Liver (tissue), 9 donors: Measurements from ENCODE around the gene FLYWCH2. TPM values are rescaled to one million over a fixed set of nuclear protein-coding genes. Genes with fewer than 3 reads are reported as not detected.

ENCODE experiments used
- DNase-seq: peaks from one replicate; pipeline ENCODE4 v3.0.0-alpha.2; 2017; ENCODE audit warnings: low spot score
- H3K27ac ChIP-seq, 2 donors: one replicate each; pipeline ENCODE4 v1.7.0; 2013; ENCODE audit warnings: inconsistent platforms in 2 of 2, low read length in 2 of 2, control low read depth in 1 of 2, low read depth in 1 of 2, mild to moderate bottlenecking in 1 of 2
- H3K27me3 ChIP-seq, 4 donors: one replicate each; pipeline versions ENCODE4 v1.6.1 to v1.7.0; 2013; ENCODE audit warnings: low read length in 3 of 4, inconsistent platforms in 1 of 4, mild to moderate bottlenecking in 1 of 4, moderate library complexity in 1 of 4; ENCODE audit not compliant: control insufficient read depth in 4 of 4, insufficient read depth in 4 of 4
- H3K36me3 ChIP-seq, 4 donors: one replicate each; pipeline versions ENCODE4 v1.6.1 to v1.7.0; 2013; ENCODE audit warnings: low read length in 3 of 4, mild to moderate bottlenecking in 3 of 4, low read depth in 1 of 4, moderate library complexity in 1 of 4; ENCODE audit not compliant: control insufficient read depth in 4 of 4, insufficient read depth in 3 of 4
- H3K4me1 ChIP-seq, 4 donors: one replicate each; pipeline versions ENCODE4 v1.6.1 to v1.7.0; 2013; ENCODE audit warnings: low read length in 3 of 4, mild to moderate bottlenecking in 3 of 4, moderate library complexity in 1 of 4; ENCODE audit not compliant: control insufficient read depth in 4 of 4, insufficient read depth in 4 of 4
- H3K4me3 ChIP-seq, 3 donors: one replicate each; pipeline versions ENCODE4 v1.6.1 to v1.7.0; 2013; ENCODE audit warnings: low read length in 3 of 3, control low read depth in 1 of 3, low read depth in 1 of 3, mild to moderate bottlenecking in 1 of 3
- H3K9ac ChIP-seq, 2 donors: one replicate each; pipeline ENCODE4 v1.7.0; 2013; ENCODE audit warnings: low read length in 2 of 2, mild to moderate bottlenecking in 2 of 2, moderate library complexity in 2 of 2, control low read depth in 1 of 2, low read depth in 1 of 2
- H3K9me3 ChIP-seq, 4 donors: one replicate each; pipeline versions ENCODE4 v1.6.1 to v1.7.0; 2013; ENCODE audit warnings: low read length in 3 of 4; ENCODE audit not compliant: control insufficient read depth in 4 of 4
- EGR1 ChIP-seq, 2 donors: IDR thresholded peaks; 2 replicates each; pipeline ENCODE4 v1.6.1; 2016 to 2018; ENCODE audit warnings: antibody characterized with exemption in 2 of 2, low read depth in 2 of 2
- FOXA1 ChIP-seq: IDR thresholded peaks from 2 replicates; pipeline ENCODE4 v1.6.1; 2016; ENCODE audit warnings: antibody characterized with exemption
- FOXA2 ChIP-seq: IDR thresholded peaks from 2 replicates; pipeline ENCODE4 v1.6.1; 2016; ENCODE audit warnings: antibody characterized with exemption
- GABPA ChIP-seq, 2 donors: IDR thresholded peaks in 1 of 2; conservative IDR thresholded peaks in 1 of 2; 2 replicates each; pipeline ENCODE4 v1.6.1; 2016; ENCODE audit warnings: antibody characterized with exemption in 2 of 2, mild to moderate bottlenecking in 1 of 2, moderate library complexity in 1 of 2
- HNF4A ChIP-seq, 2 donors: conservative IDR thresholded peaks; 2 replicates each; pipeline ENCODE4 v1.6.1; 2016; ENCODE audit warnings: antibody characterized with exemption in 2 of 2, mild to moderate bottlenecking in 2 of 2
- HNF4G ChIP-seq: IDR thresholded peaks from 2 replicates; pipeline ENCODE4 v1.6.1; 2016; ENCODE audit warnings: antibody characterized with exemption
- JUND ChIP-seq, 2 donors: IDR thresholded peaks; 2 replicates each; pipeline ENCODE4 v1.6.1; 2016; ENCODE audit warnings: antibody characterized with exemption in 2 of 2
- MAX ChIP-seq: IDR thresholded peaks from 2 replicates; pipeline ENCODE4 v1.6.1; 2016; ENCODE audit warnings: antibody characterized with exemption
- NR2F2 ChIP-seq: IDR thresholded peaks from 2 replicates; pipeline ENCODE4 v1.6.1; 2016; ENCODE audit warnings: antibody characterized with exemption
- RAD21 ChIP-seq, 2 donors: IDR thresholded peaks; 2 replicates each; pipeline ENCODE4 v1.6.1; 2016; ENCODE audit warnings: antibody characterized with exemption in 2 of 2, mild to moderate bottlenecking in 2 of 2
- RXRA ChIP-seq, 2 donors: IDR thresholded peaks; 2 replicates each; pipeline ENCODE4 v1.6.1; 2017 to 2018; ENCODE audit warnings: antibody characterized with exemption in 2 of 2, mild to moderate bottlenecking in 1 of 2
- SP1 ChIP-seq: IDR thresholded peaks from 2 replicates; pipeline ENCODE4 v1.6.1; 2018; ENCODE audit warnings: antibody characterized with exemption, mild to moderate bottlenecking
- TAF1 ChIP-seq: conservative IDR thresholded peaks from 2 replicates; pipeline ENCODE4 v1.6.1; 2016; ENCODE audit warnings: antibody characterized with exemption, mild to moderate bottlenecking
- YY1 ChIP-seq: IDR thresholded peaks from 2 replicates; pipeline ENCODE4 v1.6.1; 2016; ENCODE audit warnings: antibody characterized with exemption, mild to moderate bottlenecking
- WGBS: extraction: QIAGEN DNeasy Blood & Tissue Kit; methylation state at CpG from one replicate; pipeline ENCODE4 v1.1.7; 2013; 5-methylcytosine and 5-hydroxymethylcytosine counted together
- polyA plus RNA-seq, 2 donors: library from polyadenylated mRNA; stranded (reverse) in 1 of 2; unstranded in 1 of 2; fragments of 200-250 nt in 1 of 2; fragments of >200 nt in 1 of 2; fragmentation: Nextera tagmentation in 1 of 2; extraction: Ambion mirVana in 1 of 2; gene quantifications; one replicate each; pipeline versions ENCODE4 v1.2.1 to v1.2.3, GENCODE V29; 2013 to 2015
- total RNA-seq, 2 donors: library from RNA; depleted of rRNA; stranded (reverse); fragments of >200 nt; gene quantifications; one replicate each; pipeline ENCODE4 v1.2.3, GENCODE V29; 2014
- TF ChIP-seq, protein P1 (sequence below): IDR thresholded peaks from 2 replicates; pipeline ENCODE4 v1.6.1; 2016; ENCODE audit warnings: antibody characterized with exemption
- TF ChIP-seq, protein P2 (sequence below): IDR thresholded peaks from 2 replicates; pipeline ENCODE4 v1.6.1; 2016; ENCODE audit warnings: antibody characterized with exemption
- TF ChIP-seq, protein P3 (sequence below): IDR thresholded peaks from 2 replicates; pipeline ENCODE4 v1.6.1; 2016; ENCODE audit warnings: antibody characterized with exemption, mild to moderate bottlenecking
- TF ChIP-seq, protein P4 (sequence below): fragments of 150-350 bp; IDR thresholded peaks from 2 replicates; pipeline ENCODE4 v1.5.1; 2017; ENCODE audit warnings: improper control_type of control experiment, low read depth, low read length; ENCODE audit not compliant: missing input control
- donor health status: healthy.
- donor health status: healthy.
- donor health status: healthy.
- donor health status: healthy.
- donor health status: healthy.

Gene FLYWCH2
- total and polyA plus RNA-seq, 4 donors, result 4.9 to 21.0 (median 8.6) TPM

GRCh38 chr16:2899564-2900072 lies 16.6 kb downstream of the FLYWCH2 start:
- H3K9me3 ChIP-seq, result no peaks in the 10 kb centered on the region
- no peak for DNase-seq
- TF ChIP-seq, protein P1, sequence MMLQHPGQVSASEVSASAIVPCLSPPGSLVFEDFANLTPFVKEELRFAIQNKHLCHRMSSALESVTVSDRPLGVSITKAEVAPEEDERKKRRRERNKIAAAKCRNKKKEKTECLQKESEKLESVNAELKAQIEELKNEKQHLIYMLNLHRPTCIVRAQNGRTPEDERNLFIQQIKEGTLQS, result no peak
- no peak for TF ChIP-seq SP1
- no peak for TF ChIP-seq HNF4G
- TF ChIP-seq, protein P2, sequence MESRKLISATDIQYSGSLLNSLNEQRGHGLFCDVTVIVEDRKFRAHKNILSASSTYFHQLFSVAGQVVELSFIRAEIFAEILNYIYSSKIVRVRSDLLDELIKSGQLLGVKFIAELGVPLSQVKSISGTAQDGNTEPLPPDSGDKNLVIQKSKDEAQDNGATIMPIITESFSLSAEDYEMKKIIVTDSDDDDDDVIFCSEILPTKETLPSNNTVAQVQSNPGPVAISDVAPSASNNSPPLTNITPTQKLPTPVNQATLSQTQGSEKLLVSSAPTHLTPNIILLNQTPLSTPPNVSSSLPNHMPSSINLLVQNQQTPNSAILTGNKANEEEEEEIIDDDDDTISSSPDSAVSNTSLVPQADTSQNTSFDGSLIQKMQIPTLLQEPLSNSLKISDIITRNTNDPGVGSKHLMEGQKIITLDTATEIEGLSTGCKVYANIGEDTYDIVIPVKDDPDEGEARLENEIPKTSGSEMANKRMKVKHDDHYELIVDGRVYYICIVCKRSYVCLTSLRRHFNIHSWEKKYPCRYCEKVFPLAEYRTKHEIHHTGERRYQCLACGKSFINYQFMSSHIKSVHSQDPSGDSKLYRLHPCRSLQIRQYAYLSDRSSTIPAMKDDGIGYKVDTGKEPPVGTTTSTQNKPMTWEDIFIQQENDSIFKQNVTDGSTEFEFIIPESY, result no peak
- TF ChIP-seq RXRA (IDR thresholded peaks at IDR 0.05), result no peak
- TF ChIP-seq MAX, result no peak
- no peak for TF ChIP-seq FOXA1
- no peak for TF ChIP-seq GABPA (IDR thresholded peaks at IDR 0.05 in 1 of 2, conservative IDR thresholded peaks at IDR 0.05 in 1 of 2)
- TF ChIP-seq YY1, result no peak
- TF ChIP-seq FOXA2, result no peak
- no peak for TF ChIP-seq RAD21 (IDR thresholded peaks at IDR 0.05)
- TF ChIP-seq HNF4A (conservative IDR thresholded peaks at IDR 0.05), result no peak
- no peak for TF ChIP-seq EGR1 (IDR thresholded peaks at IDR 0.05; ENCODE audit: low read depth in 2 of 2)
- TF ChIP-seq JUND (IDR thresholded peaks at IDR 0.05), result no peak
- TF ChIP-seq, protein P3, sequence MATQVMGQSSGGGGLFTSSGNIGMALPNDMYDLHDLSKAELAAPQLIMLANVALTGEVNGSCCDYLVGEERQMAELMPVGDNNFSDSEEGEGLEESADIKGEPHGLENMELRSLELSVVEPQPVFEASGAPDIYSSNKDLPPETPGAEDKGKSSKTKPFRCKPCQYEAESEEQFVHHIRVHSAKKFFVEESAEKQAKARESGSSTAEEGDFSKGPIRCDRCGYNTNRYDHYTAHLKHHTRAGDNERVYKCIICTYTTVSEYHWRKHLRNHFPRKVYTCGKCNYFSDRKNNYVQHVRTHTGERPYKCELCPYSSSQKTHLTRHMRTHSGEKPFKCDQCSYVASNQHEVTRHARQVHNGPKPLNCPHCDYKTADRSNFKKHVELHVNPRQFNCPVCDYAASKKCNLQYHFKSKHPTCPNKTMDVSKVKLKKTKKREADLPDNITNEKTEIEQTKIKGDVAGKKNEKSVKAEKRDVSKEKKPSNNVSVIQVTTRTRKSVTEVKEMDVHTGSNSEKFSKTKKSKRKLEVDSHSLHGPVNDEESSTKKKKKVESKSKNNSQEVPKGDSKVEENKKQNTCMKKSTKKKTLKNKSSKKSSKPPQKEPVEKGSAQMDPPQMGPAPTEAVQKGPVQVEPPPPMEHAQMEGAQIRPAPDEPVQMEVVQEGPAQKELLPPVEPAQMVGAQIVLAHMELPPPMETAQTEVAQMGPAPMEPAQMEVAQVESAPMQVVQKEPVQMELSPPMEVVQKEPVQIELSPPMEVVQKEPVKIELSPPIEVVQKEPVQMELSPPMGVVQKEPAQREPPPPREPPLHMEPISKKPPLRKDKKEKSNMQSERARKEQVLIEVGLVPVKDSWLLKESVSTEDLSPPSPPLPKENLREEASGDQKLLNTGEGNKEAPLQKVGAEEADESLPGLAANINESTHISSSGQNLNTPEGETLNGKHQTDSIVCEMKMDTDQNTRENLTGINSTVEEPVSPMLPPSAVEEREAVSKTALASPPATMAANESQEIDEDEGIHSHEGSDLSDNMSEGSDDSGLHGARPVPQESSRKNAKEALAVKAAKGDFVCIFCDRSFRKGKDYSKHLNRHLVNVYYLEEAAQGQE, result no peak
- TF ChIP-seq, protein P4, sequence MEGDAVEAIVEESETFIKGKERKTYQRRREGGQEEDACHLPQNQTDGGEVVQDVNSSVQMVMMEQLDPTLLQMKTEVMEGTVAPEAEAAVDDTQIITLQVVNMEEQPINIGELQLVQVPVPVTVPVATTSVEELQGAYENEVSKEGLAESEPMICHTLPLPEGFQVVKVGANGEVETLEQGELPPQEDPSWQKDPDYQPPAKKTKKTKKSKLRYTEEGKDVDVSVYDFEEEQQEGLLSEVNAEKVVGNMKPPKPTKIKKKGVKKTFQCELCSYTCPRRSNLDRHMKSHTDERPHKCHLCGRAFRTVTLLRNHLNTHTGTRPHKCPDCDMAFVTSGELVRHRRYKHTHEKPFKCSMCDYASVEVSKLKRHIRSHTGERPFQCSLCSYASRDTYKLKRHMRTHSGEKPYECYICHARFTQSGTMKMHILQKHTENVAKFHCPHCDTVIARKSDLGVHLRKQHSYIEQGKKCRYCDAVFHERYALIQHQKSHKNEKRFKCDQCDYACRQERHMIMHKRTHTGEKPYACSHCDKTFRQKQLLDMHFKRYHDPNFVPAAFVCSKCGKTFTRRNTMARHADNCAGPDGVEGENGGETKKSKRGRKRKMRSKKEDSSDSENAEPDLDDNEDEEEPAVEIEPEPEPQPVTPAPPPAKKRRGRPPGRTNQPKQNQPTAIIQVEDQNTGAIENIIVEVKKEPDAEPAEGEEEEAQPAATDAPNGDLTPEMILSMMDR, result no peak
- TF ChIP-seq TAF1, result no peak
- no peak for TF ChIP-seq NR2F2
- no peak overlapping the region for H3K27ac ChIP-seq
- H3K36me3 ChIP-seq, result no peaks in the 10 kb centered on the region
- H3K4me3 ChIP-seq, result no peak overlapping the region
- H3K27me3 ChIP-seq, result no peaks in the 10 kb centered on the region
- peaks cover 0 to 10% (median 3%) of the 10 kb centered on the region in 4 donors for H3K4me1 ChIP-seq
- WGBS, result 90% methylated on average over 13 of the region's 13 CpGs
- H3K9ac ChIP-seq, result no peak overlapping the region
